ENCODE measurements around the gene FNIP1.

GRCh38 chr5:131637694-131638093 lies 159.1 kb downstream of the FNIP1 start:
- TF ChIP-seq CTCF (IDR thresholded peaks at IDR 0.05), result no peak
- no peak for TF ChIP-seq POLR2A (IDR thresholded peaks at IDR 0.05)

All from transverse colon (tissue), 3 donors.